SK-N-SH (cell line): Measurements from ENCODE around the gene TUT4. TPM values are rescaled to one million over a fixed set of nuclear protein-coding genes. Genes with fewer than 3 reads are reported as not detected.
A peak's percentile ranks its signal among the peaks of the same experiment; 100 is the strongest.

Experiments used
- CTCF ChIA-PET: fragments of 300-600, 350-600 bp; formaldehyde crosslinking; extraction: SDS; loops from one replicate; lab custom pipeline; 2021; lab: Yijun Ruan, JAX
- POLR2A ChIA-PET: fragments of 350-600 bp; sonication (Branson Sonifier 250); formaldehyde crosslinking; extraction: SDS; loops from one replicate; lab custom pipeline; 2020; ENCODE audit warnings: antibody characterized with exemption, inconsistent platforms; lab: Yijun Ruan, JAX
- DNase-seq: peaks from one replicate; pipeline ENCODE4 v3.0.0; 2012
- H2AFZ ChIP-seq: fragments of 200-600 bp; sonication (generic); 2 replicates; pipeline ENCODE4 v1.8.1; 2016; ENCODE audit warnings: antibody characterized with exemption, mild to moderate bottlenecking, low read depth
- H3F3A ChIP-seq: fragments of 200-600 bp; sonication (generic); replicated peaks from 2 replicates; pipeline ENCODE3; 2016; ENCODE audit warnings: antibody characterized with exemption, mild to moderate bottlenecking; ENCODE audit not compliant: insufficient read depth
- H3K27ac ChIP-seq, 2 experiments: fragments of 200-500 bp in 1 of 2; fragments of 200-600 bp in 1 of 2; sonication (Bioruptor generic) in 1 of 2; sonication (generic), shearing (Covaris generic) in 1 of 2; 2 replicates each; pipeline versions ENCODE4 v1.5.1 to v1.6.1; 2014 to 2016; ENCODE audit warnings: low read depth in 2 of 2, inconsistent platforms in 1 of 2, low read length in 1 of 2, mild to moderate bottlenecking in 1 of 2, mixed read lengths in 1 of 2
- H3K27me3 ChIP-seq: fragments of 200-600 bp; sonication (generic), shearing (Covaris generic); 2 replicates; pipeline ENCODE4 v1.6.1; 2016; ENCODE audit warnings: mixed run types; ENCODE audit not compliant: insufficient read depth
- H3K36me3 ChIP-seq, 2 experiments: fragments of 200-500 bp in 1 of 2; fragments of 200-600 bp in 1 of 2; sonication (Bioruptor generic) in 1 of 2; sonication (generic) in 1 of 2; replicated peaks in 1 of 2; 2 replicates each; pipeline versions ENCODE3 to v1.5.1; 2014 to 2016; ENCODE audit warnings: low read length in 1 of 2, mild to moderate bottlenecking in 1 of 2; ENCODE audit not compliant: insufficient read depth in 2 of 2, control insufficient read depth in 1 of 2
- H3K4me1 ChIP-seq, 2 experiments: fragments of 200-500 bp in 1 of 2; fragments of 200-600 bp in 1 of 2; sonication (Bioruptor generic) in 1 of 2; sonication (generic), shearing (Covaris generic) in 1 of 2; 2 replicates each; pipeline versions ENCODE4 v1.5.1 to v1.6.1; 2014 to 2016; ENCODE audit warnings: low read depth in 1 of 2, low read length in 1 of 2, mixed run types in 1 of 2; ENCODE audit not compliant: insufficient read depth in 2 of 2, control insufficient read depth in 1 of 2
- H3K4me2 ChIP-seq: fragments of 200-600 bp; sonication (generic), shearing (Covaris generic); 2 replicates; pipeline ENCODE4 v1.6.1; 2017; ENCODE audit warnings: mixed run types
- H3K4me3 ChIP-seq, 2 experiments: fragments of 200-500 bp in 1 of 2; fragments of 200-600 bp in 1 of 2; sonication (Bioruptor generic) in 1 of 2; sonication (generic), shearing (Covaris generic) in 1 of 2; 2 replicates each; pipeline versions ENCODE4 v1.5.1 to v1.8.1; 2014 to 2016; ENCODE audit warnings: low read depth in 2 of 2, inconsistent platforms in 1 of 2, low read length in 1 of 2, mild to moderate bottlenecking in 1 of 2, mixed read lengths in 1 of 2, moderate library complexity in 1 of 2
- H3K79me2 ChIP-seq: fragments of 200-600 bp; sonication (generic); 2 replicates; pipeline ENCODE4 v1.8.1; 2017; ENCODE audit warnings: mild to moderate bottlenecking; ENCODE audit not compliant: insufficient read depth
- H3K9ac ChIP-seq: fragments of 200-600 bp; sonication (generic); 2 replicates; pipeline ENCODE4 v1.6.1; 2017; ENCODE audit warnings: mixed run types
- H3K9me2 ChIP-seq: fragments of 200-600 bp; sonication (generic); 2 replicates; pipeline ENCODE4 v1.6.1; 2017; ENCODE audit warnings: mixed run types
- H3K9me3 ChIP-seq: fragments of 200-600 bp; sonication (generic); 2 replicates; pipeline ENCODE4 v1.6.1; 2017; ENCODE audit warnings: mixed run types, mild to moderate bottlenecking, moderate library complexity
- H4K20me1 ChIP-seq: fragments of 200-600 bp; sonication (generic); 2 replicates; pipeline ENCODE4 v1.6.1; 2017; ENCODE audit warnings: mild to moderate bottlenecking, mixed run types; ENCODE audit not compliant: insufficient read depth
- ELF1 ChIP-seq: IDR thresholded peaks from 2 replicates; pipeline ENCODE4 v1.4.0; 2012
- EP300 ChIP-seq, 2 experiments: IDR thresholded peaks; 2 replicates each; pipeline versions ENCODE4 v1.4.0 to v1.6.1; 2012; ENCODE audit warnings: borderline replicate concordance in 1 of 2, low read depth in 1 of 2, low read length in 1 of 2
- EZH2phosphoT487 ChIP-seq: fragments of 200-600 bp; sonication (generic); IDR thresholded peaks from 2 replicates; pipeline ENCODE4 v1.6.1; 2017; ENCODE audit warnings: low read depth, mixed run types, mild to moderate bottlenecking, antibody characterized with exemption, moderate library complexity, borderline replicate concordance
- GABPA ChIP-seq: IDR thresholded peaks from 2 replicates; pipeline ENCODE4 v1.4.0; 2012; ENCODE audit warnings: low read depth, mild to moderate bottlenecking
- MXI1 ChIP-seq: IDR thresholded peaks from 2 replicates; pipeline ENCODE4 v1.6.1; 2012; ENCODE audit warnings: mild to moderate bottlenecking, low read depth, low read length, improper control_type of control experiment
- PBX3 ChIP-seq: IDR thresholded peaks from 2 replicates; pipeline ENCODE4; 2012
- RAD21 ChIP-seq: IDR thresholded peaks from 2 replicates; pipeline ENCODE4 v1.6.1; 2012; ENCODE audit warnings: mild to moderate bottlenecking, low read length
- RXRA ChIP-seq: IDR thresholded peaks from 2 replicates; pipeline ENCODE4 v1.4.0; 2012; ENCODE audit warnings: low read depth, mild to moderate bottlenecking, borderline replicate concordance
- TAF1 ChIP-seq: IDR thresholded peaks from 2 replicates; pipeline ENCODE4 v1.6.1; 2012; ENCODE audit warnings: low read depth, mild to moderate bottlenecking, low read length, moderate library complexity, borderline replicate concordance
- TCF12 ChIP-seq: IDR thresholded peaks from 2 replicates; pipeline ENCODE4 v1.4.0; 2012
- USF1 ChIP-seq: IDR thresholded peaks from 2 replicates; pipeline ENCODE4 v1.4.0; 2012; ENCODE audit warnings: low read depth, borderline replicate concordance
- USF2 ChIP-seq: fragments of 150-350 bp; IDR thresholded peaks from 2 replicates; pipeline ENCODE4 v1.6.1; 2017; ENCODE audit warnings: antibody characterized with exemption, low read length, low read depth, borderline replicate concordance
- WGBS: methylation state at CpG from one replicate; pipeline ENCODE4 v1.1.6; 2017; ENCODE audit warnings: low lambda C conversion rate; 5-methylcytosine and 5-hydroxymethylcytosine counted together
- polyA plus RNA-seq, 3 experiments: library from polyadenylated mRNA; depleted of rRNA; stranded (reverse); fragments of >200 nt; gene quantifications; 2 replicates each; pipeline ENCODE4 v1.2.3, GENCODE V29; 2012

The TUT4 gene
- polyA plus RNA-seq, 1 of the 3 experiments (the other 2 are of a cell fraction): 28.3 TPM

GRCh38 chr1:52423771-52424170 lies 129.1 kb downstream of the TUT4 start:
- no peak overlapping the region for H3K9ac ChIP-seq
- no peaks in the 10 kb centered on the region for H3K9me3 ChIP-seq
- DNase-seq: no peak
- no peak overlapping the region for H3K4me3 ChIP-seq
- TF ChIP-seq TAF1: no peak
- TF ChIP-seq GABPA: no peak
- TF ChIP-seq USF1: no peak
- TF ChIP-seq ELF1: no peak
- TF ChIP-seq EP300 (IDR thresholded peaks at IDR 0.05; ENCODE audit: borderline replicate concordance in 1 of 2, low read depth in 1 of 2, low read length in 1 of 2): no peak
- TF ChIP-seq RXRA: no peak
- no peak for TF ChIP-seq RAD21
- TF ChIP-seq USF2: no peak
- TF ChIP-seq MXI1: no peak
- no peak for TF ChIP-seq TCF12
- no peak overlapping the region; a peak in 1 of 4 replicates for H3K27ac ChIP-seq
- H3F3A ChIP-seq: peaks cover 17% of the 10 kb centered on the region
- H3K4me1 ChIP-seq: peaks cover 0 to 8% of the 10 kb centered on the region in 2 experiments; a peak in 2 of 4 replicates
- 85% methylated on average over 9 of the region's 9 CpGs for WGBS
- no peak overlapping the region for H2AFZ ChIP-seq
- CTCF ChIA-PET: interaction anchor here (0.7 to 1.0 kb wide), 3 partner anchors 23 to 262 kb away, joined by 3 read pairs; no protein-coding TSS in a partner anchor
- H3K36me3 ChIP-seq: peaks cover 43 to 55% of the 10 kb centered on the region in 2 experiments
- H4K20me1 ChIP-seq: no peaks in the 10 kb centered on the region
- no peaks in the 10 kb centered on the region for H3K9me2 ChIP-seq
- no peaks in the 10 kb centered on the region for H3K27me3 ChIP-seq
- no peaks in the 10 kb centered on the region for H3K79me2 ChIP-seq
- POLR2A ChIA-PET: no interaction called here
- 0 out of 2 replicates have a peak overlapping the region, but pooled peaks have one; percentile 7 for H3K4me2 ChIP-seq

- Histone ChIP-seq H2AFZ (no peak overlapping the region), H3K9me3 (no peaks in the 10 kb centered on the region), H3K79me2 (no peaks in the 10 kb centered on the region), H3K36me3 (peaks cover 50 to 63% of the 10 kb centered on the region in 2 experiments), H3K9ac (no peak overlapping the region), H3K27ac (no peak overlapping the region), H4K20me1 (no peaks in the 10 kb centered on the region), H3K4me2 (no peak overlapping the region), H3F3A (peaks cover 17% of the 10 kb centered on the region), H3K9me2 (no peaks in the 10 kb centered on the region), H3K27me3 (no peaks in the 10 kb centered on the region), H3K4me1 (peaks cover 0 to 8% of the 10 kb centered on the region in 2 experiments; a peak in 2 of 4 replicates), H3K4me3 (no peak overlapping the region)
- POLR2A ChIA-PET: no interaction called here
- 98% methylated on average over 2 of the region's 2 CpGs for WGBS
- no peak for DNase-seq
- CTCF ChIA-PET: no interaction called here
- no peak for TF ChIP-seq PBX3
- TF ChIP-seq USF1: no peak
- TF ChIP-seq EZH2phosphoT487: no peak
Observed at GRCh38 chr1:52423055-52423454, 129.8 kb downstream of the TUT4 start.
